SU-DHL-6 (cell line): ENCODE measurements around the gene APOL1.

ENCODE experiments used
- H2AFZ ChIP-seq: fragments of 200-600 bp; sonication (generic); 2 replicates; pipeline ENCODE4 v1.6.1; 2014; ENCODE audit warnings: low read depth, mild to moderate bottlenecking, moderate library complexity, mixed read lengths, antibody characterized with exemption, low read length; ENCODE audit not compliant: severe bottlenecking
- H3F3A ChIP-seq: fragments of 200-600 bp; shearing (Covaris generic); 2 replicates; pipeline ENCODE4 v1.6.0; 2016; ENCODE audit warnings: antibody characterized with exemption, mild to moderate bottlenecking; ENCODE audit not compliant: insufficient read depth
- H3K27ac ChIP-seq: fragments of 200-600 bp; sonication (generic); 2 replicates; pipeline ENCODE4 v1.5.1; 2016; ENCODE audit warnings: low read depth, mild to moderate bottlenecking, low read length, moderate library complexity, mixed read lengths
- H3K27me3 ChIP-seq: fragments of 200-600 bp; sonication (generic), shearing (Covaris generic); 2 replicates; pipeline ENCODE4 v1.6.0; 2014; ENCODE audit warnings: mild to moderate bottlenecking, low read length
- H3K36me3 ChIP-seq: fragments of 200-600 bp; sonication (generic); 2 replicates; pipeline ENCODE4 v1.6.1; 2014; ENCODE audit warnings: mild to moderate bottlenecking, low read length, mixed read lengths
- H3K4me2 ChIP-seq: fragments of 300-600, 200-600 bp; shearing (Covaris generic), sonication (generic); 2 replicates; pipeline ENCODE4 v1.6.0; 2014; ENCODE audit warnings: low read length, low read depth, mild to moderate bottlenecking; ENCODE audit not compliant: poor library complexity, severe bottlenecking
- H3K4me3 ChIP-seq: fragments of 200-600 bp; sonication (generic); 2 replicates; pipeline ENCODE4 v1.5.1; 2014; ENCODE audit warnings: antibody characterized with exemption, low read length, mild to moderate bottlenecking, mixed read lengths; ENCODE audit not compliant: insufficient read depth, poor library complexity, severe bottlenecking
- H3K79me2 ChIP-seq: fragments of 200-600 bp; sonication (generic); 2 replicates; pipeline ENCODE4 v1.6.1; 2014; ENCODE audit warnings: mild to moderate bottlenecking, low read length, moderate library complexity; ENCODE audit not compliant: insufficient read depth
- H3K9ac ChIP-seq: fragments of 200-600 bp; sonication (generic); 2 replicates; pipeline ENCODE4 v1.7.0; 2014; ENCODE audit warnings: mild to moderate bottlenecking, low read length
- H3K9me2 ChIP-seq: fragments of 200-600 bp; sonication (generic); replicated peaks from 2 replicates; pipeline ENCODE4 v1.6.1; 2014; ENCODE audit warnings: low read length; ENCODE audit not compliant: insufficient read depth
- H3K9me3 ChIP-seq: fragments of 200-600 bp; sonication (generic); 2 replicates; pipeline ENCODE4 v1.6.1; 2014; ENCODE audit warnings: low read length, mixed read lengths; ENCODE audit not compliant: insufficient read depth
- H4K20me1 ChIP-seq: fragments of 200-600 bp; sonication (generic); 2 replicates; pipeline ENCODE4 v1.6.1; 2014; ENCODE audit warnings: low read depth, mild to moderate bottlenecking, antibody characterized with exemption, low read length, moderate library complexity, mixed read lengths
- CTCF ChIP-seq: fragments of 200-600 bp; sonication (generic); IDR thresholded peaks from one replicate; pipeline ENCODE4 v1.5.1; 2017; ENCODE audit warnings: antibody characterized with exemption, mild to moderate bottlenecking, low read length, moderate library complexity; ENCODE audit not compliant: insufficient read depth, poor library complexity, severe bottlenecking
- EZH2phosphoT487 ChIP-seq: fragments of 200-600 bp; sonication (generic), shearing (Covaris generic); conservative IDR thresholded peaks from 2 replicates; pipeline ENCODE4 v1.6.1; 2018; ENCODE audit warnings: mild to moderate bottlenecking, antibody characterized with exemption, low read length, moderate library complexity, mixed read lengths

APOL1 gene

DNA sequence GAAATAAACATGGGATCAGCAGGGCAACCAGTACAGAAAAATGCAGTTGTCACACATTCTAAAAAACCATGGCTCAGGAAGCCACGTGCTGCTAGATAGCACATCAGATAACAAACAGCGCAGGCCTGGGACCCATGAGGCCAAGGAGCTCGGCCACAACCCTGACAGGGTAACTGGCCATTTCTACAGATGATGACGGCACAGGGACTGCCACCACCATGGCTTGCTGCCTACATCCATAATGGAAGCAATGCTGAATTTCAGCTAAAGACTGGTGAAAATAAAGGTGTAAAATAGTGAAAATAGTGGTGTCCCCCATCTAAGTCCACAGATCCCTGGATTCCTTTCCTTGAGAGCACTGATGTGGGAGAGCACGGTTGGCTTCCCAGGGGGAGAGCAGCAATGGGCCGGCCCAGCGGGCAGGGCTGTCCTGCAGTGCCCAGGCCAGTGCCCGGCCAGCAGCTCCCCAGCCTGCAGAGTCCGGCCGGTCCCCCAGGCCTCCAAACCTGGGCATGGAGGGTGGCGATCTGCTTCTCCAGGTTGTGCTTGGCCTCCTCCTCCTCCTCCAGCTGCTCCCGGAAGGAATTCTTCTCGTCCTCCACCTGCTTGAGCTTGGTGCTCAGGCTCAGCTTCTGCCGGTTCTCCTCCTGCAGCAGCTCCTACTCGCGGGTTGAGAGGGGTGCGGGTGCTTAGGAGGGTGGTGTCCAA is 40.0 kb downstream of the APOL1 start:
- no peaks in the 10 kb centered on the region for H3F3A ChIP-seq
- peaks cover 3% of the 10 kb centered on the region; the same call in 1 of the 2 replicates for H3K79me2 ChIP-seq
- H3K9ac ChIP-seq = no peak overlapping the region
- H3K4me2 ChIP-seq = no peak overlapping the region
- H3K36me3 ChIP-seq = peaks cover 33% of the 10 kb centered on the region
- no peaks in the 10 kb centered on the region for H3K9me2 ChIP-seq
- TF ChIP-seq CTCF (no peak), EZH2phosphoT487 (no peak)
- H2AFZ ChIP-seq = no peak overlapping the region
- H3K9me3 ChIP-seq = no peaks in the 10 kb centered on the region
- H4K20me1 ChIP-seq = no peaks in the 10 kb centered on the region
- no peak overlapping the region for H3K27ac ChIP-seq
- no peaks in the 10 kb centered on the region for H3K27me3 ChIP-seq
- no peak overlapping the region for H3K4me3 ChIP-seq

GRCh38 chr22:36293606-36294292 is 40.8 kb downstream of the APOL1 start:
- no peak overlapping the region for H3K27ac ChIP-seq
- H3K4me2 ChIP-seq = no peak overlapping the region
- H3F3A ChIP-seq = no peaks in the 10 kb centered on the region
- H3K9me2 ChIP-seq = no peaks in the 10 kb centered on the region
- peaks cover 3% of the 10 kb centered on the region; the same call in 1 of the 2 replicates for H3K79me2 ChIP-seq
- no peak overlapping the region for H3K4me3 ChIP-seq
- TF ChIP-seq EZH2phosphoT487 (no peak), CTCF (no peak)
- no peak overlapping the region for H3K9ac ChIP-seq
- H3K27me3 ChIP-seq = no peaks in the 10 kb centered on the region
- H4K20me1 ChIP-seq = no peaks in the 10 kb centered on the region
- H2AFZ ChIP-seq = no peak overlapping the region
- H3K9me3 ChIP-seq = no peaks in the 10 kb centered on the region
- H3K36me3 ChIP-seq = peaks cover 33% of the 10 kb centered on the region

- H3K9me3 ChIP-seq = no peaks in the 10 kb centered on the region
- no peaks in the 10 kb centered on the region for H4K20me1 ChIP-seq
- TF ChIP-seq CTCF (no peak), EZH2phosphoT487 (no peak)
- no peak overlapping the region for H2AFZ ChIP-seq
- H3K9ac ChIP-seq = no peak overlapping the region
- H3K4me2 ChIP-seq = no peak overlapping the region
- no peak overlapping the region for H3K27ac ChIP-seq
- H3K4me3 ChIP-seq = no peak overlapping the region
- H3K79me2 ChIP-seq = peaks cover 3% of the 10 kb centered on the region; the same call in 1 of the 2 replicates
- peaks cover 33% of the 10 kb centered on the region for H3K36me3 ChIP-seq
- H3K27me3 ChIP-seq = no peaks in the 10 kb centered on the region
- H3K9me2 ChIP-seq = no peaks in the 10 kb centered on the region
- no peaks in the 10 kb centered on the region for H3F3A ChIP-seq
Measured at GRCh38 chr22:36294293-36294620, 41.3 kb downstream of the APOL1 start.
